ENCODE data around the gene NAPSA. TPM values are rescaled to one million over a fixed set of nuclear protein-coding genes. Genes with fewer than 3 reads are reported as not detected.

The NAPSA gene
- total and polyA plus RNA-seq, 9 of the 15 experiments (the other 6 are each of a cell fraction or from before 2014, with no cell fraction given): 0.25 to 1.9 (median 0.69) TPM

- intact Hi-C loops (cut with micrococcal nuclease): loop anchor here (5.0 kb wide), 1 partner anchor 60 kb away; no protein-coding TSS in a partner anchor
- Histone ChIP-seq H3K9me3 (replicated peaks; ENCODE audit: control insufficient read depth, insufficient read depth, low read depth, low read length) (no peaks in the 10 kb centered on the region), H3K27ac (ENCODE audit: extremely low read depth, low read depth, low read length) (no peak overlapping the region), H3K4me3 (peak overlapping the region; percentile 44), H3K79me2 (ENCODE audit: control insufficient read depth, insufficient read depth, low read length) (peaks cover 27% of the 10 kb centered on the region), H3K9ac (ENCODE audit: insufficient read depth in 1 of 2, low read depth in 2 of 2, low read length in 2 of 2) (peak overlapping the region in 1 of 2 experiments; percentile 94; a peak in 2 of 4 replicates), H3K9me1 (ENCODE audit: control insufficient read depth, insufficient read depth, low read length) (peaks cover 3% of the 10 kb centered on the region), H3K4me2 (ENCODE audit: insufficient read depth, low read length) (peak overlapping the region; percentile 78), H3K4me1 (replicated peaks in 1 of 2; ENCODE audit: control insufficient read depth in 2 of 2, insufficient read depth in 2 of 2, low read length in 2 of 2) (peaks cover 36 to 74% of the 10 kb centered on the region in 2 experiments), H3K27me3 (ENCODE audit: control insufficient read depth in 2 of 2, insufficient read depth in 2 of 2, low read length in 2 of 2) (no peaks in the 10 kb centered on the region), H4K20me1 (replicated peaks; ENCODE audit: control insufficient read depth, insufficient read depth, low read length) (peaks cover 44% of the 10 kb centered on the region), H3K36me3 (ENCODE audit: control insufficient read depth, insufficient read depth, low read length) (peaks cover 11% of the 10 kb centered on the region; the same call in 1 of the 3 replicates), H2AFZ (ENCODE audit: low read depth, low read length) (no peak overlapping the region)
- FAIRE-seq: no peak
- CTCF ChIA-PET (ENCODE audit: low intra/inter-chr PET ratio): interaction anchor here (1.1 to 1.8 kb wide), 4 partner anchors 63 to 180 kb away, joined by 5 to 8 read pairs (median 6); no protein-coding TSS in a partner anchor
- DNase-seq (ENCODE audit: extremely low read depth in 1 of 4, low spot score in 3 of 4): no peak
- no peak for ATAC-seq
- POLR2A ChIA-PET: no interaction called here
- 6% methylated on average over 10 of the region's 20 CpGs for WGBS (ENCODE audit: insufficient coverage, low coverage, missing lambda C conversion rate)
- BruUV-seq (replicated peaks): no TSS peak
- TF ChIP-seq ZKSCAN3 (CRISPR knock-in tag; IDR thresholded peaks at IDR 0.05) (no peak), THRAP3 (IDR thresholded peaks at IDR 0.05; ENCODE audit: borderline replicate concordance) (no peak), HDAC3 (IDR thresholded peaks at IDR 0.05; ENCODE audit: borderline replicate concordance, partially characterized antibody) (no peak), ZNF507 (tag; conservative IDR thresholded peaks at IDR 0.05) (no peak), SPI1 (IDR thresholded peaks at IDR 0.05; ENCODE audit: borderline replicate concordance, low read depth, low read length) (no peak), SREBF1 (IDR thresholded peaks at IDR 0.05; ENCODE audit: borderline replicate concordance, low read depth, low read length) (no peak), CTBP1 (IDR thresholded peaks at IDR 0.05; ENCODE audit: borderline replicate concordance) (no peak), POLR2AphosphoS2 (IDR thresholded peaks at IDR 0.05; ENCODE audit: low read length) (no peak), PCBP2 (IDR thresholded peaks at IDR 0.05; ENCODE audit: low read depth, low read length, poor library complexity, severe bottlenecking) (no peak), E2F4 (CRISPR knock-in tag; IDR thresholded peaks at IDR 0.05; ENCODE audit: low read depth) (no peak), TAF1 (IDR thresholded peaks at IDR 0.05; ENCODE audit: control insufficient read depth, extremely low read depth, insufficient read depth, low read length, severe bottlenecking) (no peak)
- in situ Hi-C loops (cut with MboI): no loop called here
Observed at GRCh38 chr19:50327461-50328223, 37.8 kb downstream of the NAPSA start.

Data from K562 (cell line).